Measurements from ENCODE around the gene FGFBP1.

- TF ChIP-seq CTCF (conservative IDR thresholded peaks at IDR 0.05) (no peak), ZFX (IDR thresholded peaks at IDR 0.05) (no peak)
These were observed 48.4 kb upstream of the FGFBP1 start for GRCh38 chr4:15986907-15987306.
